GM21423 (cell line): ENCODE data around the gene PPP1R37.
"Not testable (repeated sequence)": the region's sequence is repeated elsewhere in the genome, so short reads cannot be mapped to it uniquely, and the experiment has no call there.

Experiments used
- ATAC-seq: cut with Tn5 transposase; IDR thresholded peaks from one replicate; pipeline ENCODE4 v1.9.1; 2021; ENCODE audit warnings: mild to moderate bottlenecking, moderate library complexity; ENCODE audit not compliant: unreplicated experiment

The PPP1R37 gene

GRCh38 chr19:45094707-45095106 lies 1.7 kb downstream of the PPP1R37 start:
- no peak for ATAC-seq

GRCh38 chr19:45095496-45096413 lies 2.8 kb downstream of the PPP1R37 start:
- ATAC-seq: no peak

GRCh38 chr19:45096700-45097099 lies 3.7 kb downstream of the PPP1R37 start:
- no peak for ATAC-seq

GRCh38 chr19:45097450-45097775 lies 4.4 kb downstream of the PPP1R37 start:
- no peak for ATAC-seq

- ATAC-seq: no peak
Observed at GRCh38 chr19:45097776-45098520, 5.0 kb downstream of the PPP1R37 start.

GRCh38 chr19:45098521-45099466 lies 5.8 kb downstream of the PPP1R37 start:
- ATAC-seq: no peak

GRCh38 chr19:45099467-45100191 lies 6.7 kb downstream of the PPP1R37 start:
- ATAC-seq: no peak

GRCh38 chr19:45100201-45100600 lies 7.2 kb downstream of the PPP1R37 start:
- no peak for ATAC-seq

- ATAC-seq: no peak
Observed at GRCh38 chr19:45100846-45101252, 7.9 kb downstream of the PPP1R37 start.

- no peak for ATAC-seq
Observed at GRCh38 chr19:45101806-45102205, 8.8 kb downstream of the PPP1R37 start.

GRCh38 chr19:45102481-45102880 lies 9.5 kb downstream of the PPP1R37 start:
- no peak for ATAC-seq

- ATAC-seq: no peak
Observed at GRCh38 chr19:45103156-45103507, 10.2 kb downstream of the PPP1R37 start.

GRCh38 chr19:45103508-45104319 lies 10.7 kb downstream of the PPP1R37 start:
- no peak for ATAC-seq

GRCh38 chr19:45104658-45105349 lies 11.8 kb downstream of the PPP1R37 start:
- no peak for ATAC-seq

- not testable (repeated sequence) for ATAC-seq
Observed at GRCh38 chr19:45106363-45106762, 13.4 kb downstream of the PPP1R37 start.

GRCh38 chr19:45107621-45108150 lies 14.7 kb downstream of the PPP1R37 start:
- no peak for ATAC-seq

- ATAC-seq: no peak
Observed at GRCh38 chr19:45110851-45111266, 17.9 kb downstream of the PPP1R37 start.

GRCh38 chr19:45112111-45112827 lies 19.3 kb downstream of the PPP1R37 start:
- no peak for ATAC-seq
